Colonic mucosa (tissue), 4 donors: ENCODE data around the gene ARFIP1. TPM values are rescaled to one million over a fixed set of nuclear protein-coding genes. Genes with fewer than 3 reads are reported as not detected.

Experiments
- DNase-seq: peaks from one replicate; pipeline ENCODE4 v3.0.0-alpha.2; 2020
- H3K27ac ChIP-seq: fragments of 200-600 bp; one replicate; pipeline ENCODE4 v1.8.0; 2021
- H3K27me3 ChIP-seq: fragments of 200-600 bp; one replicate; pipeline ENCODE4 v1.8.0; 2021
- H3K36me3 ChIP-seq: fragments of 200-600 bp; one replicate; pipeline ENCODE4 v1.8.0; 2021
- H3K4me1 ChIP-seq: fragments of 200-600 bp; one replicate; pipeline ENCODE4 v1.8.0; 2021; ENCODE audit warnings: mild to moderate bottlenecking
- H3K4me3 ChIP-seq: fragments of 200-600 bp; one replicate; pipeline ENCODE4 v1.8.0; 2021
- H3K9ac ChIP-seq, 2 donors: one replicate each; pipeline ENCODE4 v1.7.0; 2013; ENCODE audit warnings: control low read depth in 2 of 2, low read depth in 2 of 2, low read length in 2 of 2
- H3K9me3 ChIP-seq: fragments of 200-600 bp; one replicate; pipeline ENCODE4 v1.8.0; 2021
- CTCF ChIP-seq: fragments of 200-600 bp; IDR thresholded peaks from one replicate; pipeline ENCODE4 v1.8.0; 2022; ENCODE audit warnings: antibody characterized with exemption, mild to moderate bottlenecking
- intact Hi-C: fragments of 100-400 bp; cut with DNase I; formaldehyde crosslinking; loops from one replicate; pipeline ENCODE4 v1.14.1; 2022
- total RNA-seq, 2 donors: library from RNA; stranded (reverse); fragmentation: NEBNext Ultra II Directional in 1 of 2; extraction: Animal tissue kit (Norgen Biotek cat#: 25700) in 1 of 2; gene quantifications; one replicate each; pipeline ENCODE4 v1.2.1, GENCODE V29; 2021
- donor health status: healthy.
- donor health status: DM: no; HTN: no; CAD: no.
- donor health status: DM: no; HTN: no; CAD: no.

Gene ARFIP1
- total RNA-seq, 2 donors from 2014 or later = 55.9 to 74.1 TPM

GRCh38 chr4:152938237-152938947 lies 158.6 kb downstream of the ARFIP1 start:
- intact Hi-C loops = no loop called here
- no peak for TF ChIP-seq CTCF
- Histone ChIP-seq H3K36me3 (no peaks in the 10 kb centered on the region), H3K9ac (peak overlapping the region in 1 of 2 donors; percentile 77), H3K4me3 (peak overlapping the region; percentile 74), H3K4me1 (no peaks in the 10 kb centered on the region), H3K27ac (no peak overlapping the region), H3K27me3 (no peaks in the 10 kb centered on the region), H3K9me3 (no peaks in the 10 kb centered on the region)
- DNase-seq = peak; percentile 53

GRCh38 chr4:152939621-152940020 lies 159.9 kb downstream of the ARFIP1 start:
- no peaks in the 10 kb centered on the region for H3K27me3 ChIP-seq
- no peak overlapping the region for H3K4me3 ChIP-seq
- no peak overlapping the region for H3K27ac ChIP-seq
- H3K36me3 ChIP-seq = no peaks in the 10 kb centered on the region
- intact Hi-C loops = no loop called here
- TF ChIP-seq CTCF = no peak
- H3K4me1 ChIP-seq = no peaks in the 10 kb centered on the region
- no peak for DNase-seq
- H3K9me3 ChIP-seq = no peaks in the 10 kb centered on the region
- no peak overlapping the region for H3K9ac ChIP-seq

- TF ChIP-seq CTCF = no peak
- Histone ChIP-seq H3K27ac (no peak overlapping the region), H3K9me3 (no peaks in the 10 kb centered on the region), H3K27me3 (no peaks in the 10 kb centered on the region), H3K36me3 (no peaks in the 10 kb centered on the region), H3K4me3 (no peak overlapping the region), H3K9ac (no peak overlapping the region), H3K4me1 (no peaks in the 10 kb centered on the region)
- no peak for DNase-seq
- intact Hi-C loops = no loop called here
Observed at GRCh38 chr4:152940461-152940860, 160.7 kb downstream of the ARFIP1 start.

GRCh38 chr4:152941411-152941810 lies 161.7 kb downstream of the ARFIP1 start:
- no peaks in the 10 kb centered on the region for H3K27me3 ChIP-seq
- H3K4me1 ChIP-seq = no peaks in the 10 kb centered on the region
- no peak overlapping the region for H3K4me3 ChIP-seq

GRCh38 chr4:152942346-152942745 lies 162.6 kb downstream of the ARFIP1 start:
- Histone ChIP-seq H3K9me3 (no peaks in the 10 kb centered on the region), H3K27me3 (no peaks in the 10 kb centered on the region), H3K27ac (no peak overlapping the region), H3K4me3 (no peak overlapping the region), H3K9ac (no peak overlapping the region), H3K36me3 (no peaks in the 10 kb centered on the region), H3K4me1 (no peaks in the 10 kb centered on the region)
- DNase-seq = no peak
- no peak for TF ChIP-seq CTCF
- intact Hi-C loops = no loop called here

More at GRCh38 chr4:152941411-152941810, 161.7 kb downstream of the ARFIP1 start:
- TF ChIP-seq CTCF = no peak
- Histone ChIP-seq H3K27ac (no peak overlapping the region), H3K36me3 (no peaks in the 10 kb centered on the region), H3K9me3 (no peaks in the 10 kb centered on the region), H3K9ac (no peak overlapping the region)
- no peak for DNase-seq
- intact Hi-C loops = no loop called here
